Activated T-cell treated with anti-CD3 and anti-CD28 coated beads, Interleukin-2, amount 50 U/mL, for 24 hours (primary cell): ENCODE data around the gene IPO9.

Experiments
- DNase-seq: peaks from one replicate; pipeline ENCODE4 v3.0.0-alpha.2; 2020
- H3K27ac Mint-ChIP-seq: 2 replicates; pipeline ENCODE4 v1.8.0; 2020; ENCODE audit warnings: mild to moderate bottlenecking, mixed read lengths
- H3K27me3 Mint-ChIP-seq: 2 replicates; pipeline ENCODE4 v1.8.0; 2020; ENCODE audit warnings: mixed read lengths
- H3K36me3 Mint-ChIP-seq: 2 replicates; pipeline ENCODE4 v1.8.0; 2020; ENCODE audit warnings: low read depth, mixed read lengths
- H3K4me1 Mint-ChIP-seq: 2 replicates; pipeline ENCODE4 v1.8.0; 2020; ENCODE audit warnings: low read depth, mixed read lengths
- H3K4me3 Mint-ChIP-seq: 2 replicates; pipeline ENCODE4 v1.8.0; 2020; ENCODE audit warnings: mild to moderate bottlenecking, moderate library complexity, mixed read lengths
- H3K9me3 Mint-ChIP-seq: 2 replicates; pipeline ENCODE4 v1.8.0; 2020; ENCODE audit warnings: mixed read lengths

The IPO9 gene

GRCh38 chr1:201792534-201793305 is 36.2 kb upstream of the IPO9 start:
- H3K27me3 Mint-ChIP-seq: no peaks in the 10 kb centered on the region
- no peak overlapping the region for H3K4me3 Mint-ChIP-seq
- no peak overlapping the region for H3K27ac Mint-ChIP-seq
- H3K4me1 Mint-ChIP-seq: no peaks in the 10 kb centered on the region
- peak; percentile 64 for DNase-seq
- no peaks in the 10 kb centered on the region for H3K36me3 Mint-ChIP-seq
- H3K9me3 Mint-ChIP-seq: no peaks in the 10 kb centered on the region

DNA sequence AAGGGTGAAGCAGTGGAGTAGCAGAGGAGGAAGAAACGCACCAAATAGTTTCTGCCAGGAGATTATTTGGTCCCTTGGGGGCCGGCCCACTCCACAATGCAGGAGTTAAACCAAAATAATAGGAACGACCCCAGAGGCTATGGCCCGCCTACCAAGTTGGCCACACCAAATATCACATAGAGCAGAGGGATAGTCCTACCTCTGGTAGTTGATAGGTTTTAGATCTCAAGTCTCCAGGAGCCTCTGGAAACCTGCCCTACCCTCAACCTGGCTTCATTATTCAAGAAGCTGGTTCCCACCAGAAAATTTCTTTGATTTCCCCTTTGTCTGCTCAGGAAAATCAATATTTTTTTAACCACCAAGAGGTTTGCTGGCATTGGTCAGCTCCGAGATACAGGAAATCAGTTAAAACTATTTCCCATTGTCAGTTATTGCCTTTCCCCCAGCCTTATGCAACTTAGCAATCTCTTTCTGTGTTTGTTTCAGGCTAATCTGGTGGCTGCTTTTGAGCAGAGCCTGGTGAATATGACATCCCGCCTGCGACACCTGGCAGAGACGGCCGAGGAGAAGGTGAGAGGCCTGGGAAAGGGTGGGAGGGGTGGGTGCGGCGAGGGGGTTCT is 35.5 kb upstream of the IPO9 start:
- no peaks in the 10 kb centered on the region for H3K36me3 Mint-ChIP-seq

GRCh38 chr1:201795066-201795465 is 33.9 kb upstream of the IPO9 start:
- H3K9me3 Mint-ChIP-seq: no peaks in the 10 kb centered on the region
- H3K36me3 Mint-ChIP-seq: no peaks in the 10 kb centered on the region
- H3K27me3 Mint-ChIP-seq: no peaks in the 10 kb centered on the region
- H3K4me3 Mint-ChIP-seq: no peak overlapping the region
- DNase-seq: no peak
- H3K4me1 Mint-ChIP-seq: no peaks in the 10 kb centered on the region
- H3K27ac Mint-ChIP-seq: no peak overlapping the region

More for the DNA sequence above, 35.5 kb upstream of the IPO9 start:
- DNase-seq: no peak
- no peak overlapping the region for H3K4me3 Mint-ChIP-seq
- H3K9me3 Mint-ChIP-seq: no peaks in the 10 kb centered on the region
- H3K27me3 Mint-ChIP-seq: no peaks in the 10 kb centered on the region
- H3K27ac Mint-ChIP-seq: no peak overlapping the region
- no peaks in the 10 kb centered on the region for H3K4me1 Mint-ChIP-seq

DNA sequence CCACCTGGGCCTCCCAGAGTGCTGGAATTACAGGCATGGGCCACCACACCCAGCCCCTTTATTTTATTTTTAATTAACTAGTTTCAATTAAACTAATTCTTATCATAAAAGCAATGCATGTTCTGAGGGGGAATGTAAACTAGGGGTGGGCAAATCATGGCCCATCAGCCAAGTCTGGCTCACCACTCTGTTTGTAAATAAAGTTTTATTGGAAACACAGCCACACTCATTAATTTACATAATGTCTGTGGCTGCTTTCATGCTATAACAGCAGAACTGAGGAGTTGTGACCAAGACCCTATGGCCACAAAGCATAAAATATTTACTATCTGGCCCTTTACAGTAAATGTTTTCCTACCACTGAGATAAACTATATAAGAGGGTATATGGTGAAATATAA is 28.7 kb upstream of the IPO9 start:
- no peaks in the 10 kb centered on the region for H3K9me3 Mint-ChIP-seq
- H3K27ac Mint-ChIP-seq: no peak overlapping the region
- DNase-seq: no peak
- no peaks in the 10 kb centered on the region for H3K27me3 Mint-ChIP-seq
- no peak overlapping the region for H3K4me3 Mint-ChIP-seq
- H3K4me1 Mint-ChIP-seq: no peaks in the 10 kb centered on the region
- H3K36me3 Mint-ChIP-seq: no peaks in the 10 kb centered on the region

DNA sequence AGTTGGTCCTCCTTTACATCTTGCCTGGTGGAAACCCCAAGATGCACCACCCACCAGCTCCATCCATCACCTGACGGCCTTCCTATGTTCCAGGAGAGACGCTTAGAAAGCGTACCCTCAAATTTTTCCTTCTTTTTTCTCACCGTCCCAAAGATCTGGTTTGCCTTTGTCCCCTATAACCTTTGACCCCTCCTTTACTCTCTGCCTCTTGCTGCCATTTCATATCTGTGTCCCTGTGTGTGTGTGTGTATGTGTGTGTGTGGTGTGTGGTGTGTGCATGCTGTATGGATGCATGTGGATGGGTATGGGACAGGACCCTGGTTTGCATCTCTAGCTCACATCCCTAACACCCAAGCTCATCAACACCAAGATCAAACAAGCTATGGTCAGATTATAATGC is 22.2 kb upstream of the IPO9 start:
- H3K9me3 Mint-ChIP-seq: no peaks in the 10 kb centered on the region
- no peaks in the 10 kb centered on the region for H3K27me3 Mint-ChIP-seq
- no peak overlapping the region for H3K4me3 Mint-ChIP-seq
- H3K36me3 Mint-ChIP-seq: peaks cover 6% of the 10 kb centered on the region
- H3K4me1 Mint-ChIP-seq: no peaks in the 10 kb centered on the region
- H3K27ac Mint-ChIP-seq: no peak overlapping the region
- no peak for DNase-seq

DNA sequence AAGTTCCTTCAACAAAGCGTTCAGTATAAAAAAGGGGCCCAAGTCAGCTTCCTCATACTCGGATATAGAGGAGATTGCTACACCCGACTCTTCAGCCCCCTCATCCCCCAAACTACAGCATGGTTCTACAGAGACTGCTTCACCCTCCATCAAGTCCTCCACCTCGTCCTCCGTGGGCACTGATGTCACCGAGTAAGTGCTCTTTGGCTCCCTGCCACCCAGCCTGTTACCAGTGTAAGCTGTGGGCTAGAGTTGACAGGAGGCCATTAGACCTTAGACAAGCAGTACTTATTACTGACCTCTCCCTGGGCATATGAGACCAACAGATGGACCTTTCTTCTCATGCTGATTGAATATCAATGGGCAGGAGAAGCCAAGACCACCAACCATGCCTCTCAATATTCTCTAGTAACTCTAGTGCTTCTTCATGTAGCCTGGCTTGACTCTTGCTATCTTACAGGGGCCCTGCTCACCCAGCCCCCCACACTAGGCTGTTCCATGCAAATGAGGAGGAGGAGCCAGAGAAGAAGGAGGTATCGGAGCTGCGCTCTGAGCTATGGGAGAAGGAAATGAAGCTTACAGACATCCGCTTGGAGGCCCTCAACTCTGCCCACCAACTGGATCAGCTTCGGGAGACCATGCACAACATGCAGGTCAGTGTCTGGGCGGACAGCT is 20.9 kb upstream of the IPO9 start:
- H3K9me3 Mint-ChIP-seq: no peaks in the 10 kb centered on the region
- H3K4me3 Mint-ChIP-seq: no peak overlapping the region
- no peaks in the 10 kb centered on the region for H3K4me1 Mint-ChIP-seq
- peaks cover 6% of the 10 kb centered on the region for H3K36me3 Mint-ChIP-seq
- DNase-seq: no peak
- H3K27ac Mint-ChIP-seq: no peak overlapping the region
- no peaks in the 10 kb centered on the region for H3K27me3 Mint-ChIP-seq

DNA sequence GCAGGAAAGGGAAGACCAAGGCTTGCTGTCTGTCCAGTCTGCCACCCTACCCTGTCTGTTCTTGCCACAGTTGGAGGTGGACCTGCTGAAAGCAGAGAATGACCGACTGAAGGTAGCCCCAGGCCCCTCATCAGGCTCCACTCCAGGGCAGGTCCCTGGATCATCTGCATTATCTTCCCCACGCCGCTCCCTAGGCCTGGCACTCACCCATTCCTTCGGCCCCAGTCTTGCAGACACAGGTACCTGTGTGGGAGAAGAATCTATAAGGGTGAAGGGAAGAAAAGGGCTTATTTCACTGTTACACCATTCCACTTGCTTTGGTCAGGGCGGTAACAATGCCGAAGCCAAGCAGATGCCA is 20.3 kb upstream of the IPO9 start:
- H3K36me3 Mint-ChIP-seq: peaks cover 6% of the 10 kb centered on the region
- H3K27me3 Mint-ChIP-seq: no peaks in the 10 kb centered on the region
- no peak overlapping the region for H3K27ac Mint-ChIP-seq
- no peak for DNase-seq
- H3K4me1 Mint-ChIP-seq: no peaks in the 10 kb centered on the region
- no peaks in the 10 kb centered on the region for H3K9me3 Mint-ChIP-seq
- no peak overlapping the region for H3K4me3 Mint-ChIP-seq

GRCh38 chr1:201809876-201810275 is 19.1 kb upstream of the IPO9 start:
- Mint-ChIP-seq H3K36me3 (peaks cover 6% of the 10 kb centered on the region), H3K4me3 (no peak overlapping the region), H3K27ac (no peak overlapping the region), H3K4me1 (no peaks in the 10 kb centered on the region), H3K9me3 (no peaks in the 10 kb centered on the region), H3K27me3 (no peaks in the 10 kb centered on the region)
- DNase-seq: no peak

GRCh38 chr1:201810466-201811216 is 18.3 kb upstream of the IPO9 start:
- no peak overlapping the region for H3K4me3 Mint-ChIP-seq

GRCh38 chr1:201813226-201813625 is 15.7 kb upstream of the IPO9 start:
- H3K9me3 Mint-ChIP-seq: no peaks in the 10 kb centered on the region
- DNase-seq: no peak
- no peak overlapping the region for H3K27ac Mint-ChIP-seq
- peaks cover 10% of the 10 kb centered on the region for H3K36me3 Mint-ChIP-seq
- no peaks in the 10 kb centered on the region for H3K4me1 Mint-ChIP-seq
- no peaks in the 10 kb centered on the region for H3K27me3 Mint-ChIP-seq
- H3K4me3 Mint-ChIP-seq: no peak overlapping the region

More at GRCh38 chr1:201810466-201811216, 18.3 kb upstream of the IPO9 start:
- no peak for DNase-seq
- Mint-ChIP-seq H3K4me1 (no peaks in the 10 kb centered on the region), H3K36me3 (peaks cover 6% of the 10 kb centered on the region), H3K27me3 (no peaks in the 10 kb centered on the region), H3K9me3 (no peaks in the 10 kb centered on the region), H3K27ac (no peak overlapping the region)

DNA sequence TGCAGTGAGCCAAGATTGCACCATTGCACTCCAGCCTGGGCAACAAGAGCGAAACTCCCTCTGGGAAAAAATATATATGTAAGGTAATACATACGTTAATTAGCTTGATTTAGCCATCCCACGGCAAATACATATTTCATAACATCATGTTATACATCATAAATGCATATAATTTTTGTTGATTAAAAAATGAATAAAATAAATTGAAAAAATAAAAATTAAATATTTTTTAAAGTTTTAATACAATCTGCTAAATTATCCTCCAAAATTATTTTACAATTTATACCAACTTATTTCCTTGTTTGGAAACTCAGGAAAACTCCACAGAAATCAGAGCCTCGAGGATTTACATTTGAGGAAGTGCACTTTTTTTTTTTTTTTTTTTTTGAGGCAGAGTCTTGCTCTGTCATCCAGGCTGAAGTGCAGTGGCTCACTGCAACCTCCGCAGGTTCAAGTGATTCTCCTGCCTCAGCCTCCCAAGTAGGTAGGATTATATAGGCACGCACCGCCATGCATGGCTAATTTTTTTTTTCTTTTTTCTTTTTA is 12.6 kb upstream of the IPO9 start:
- DNase-seq: no peak
- Mint-ChIP-seq H3K27ac (no peak overlapping the region), H3K9me3 (no peaks in the 10 kb centered on the region), H3K36me3 (peaks cover 4% of the 10 kb centered on the region), H3K4me3 (no peak overlapping the region), H3K4me1 (no peaks in the 10 kb centered on the region), H3K27me3 (no peaks in the 10 kb centered on the region)

GRCh38 chr1:201818971-201819750 is 9.8 kb upstream of the IPO9 start:
- H3K36me3 Mint-ChIP-seq: peaks cover 4% of the 10 kb centered on the region
- no peak for DNase-seq
- no peaks in the 10 kb centered on the region for H3K27me3 Mint-ChIP-seq
- no peak overlapping the region for H3K4me3 Mint-ChIP-seq
- H3K4me1 Mint-ChIP-seq: no peaks in the 10 kb centered on the region
- H3K27ac Mint-ChIP-seq: no peak overlapping the region
- H3K9me3 Mint-ChIP-seq: no peaks in the 10 kb centered on the region

- H3K4me3 Mint-ChIP-seq: no peak overlapping the region
- no peaks in the 10 kb centered on the region for H3K27me3 Mint-ChIP-seq
- H3K4me1 Mint-ChIP-seq: no peaks in the 10 kb centered on the region
- H3K27ac Mint-ChIP-seq: no peak overlapping the region
- peaks cover 4% of the 10 kb centered on the region for H3K36me3 Mint-ChIP-seq
- DNase-seq: no peak
- H3K9me3 Mint-ChIP-seq: no peaks in the 10 kb centered on the region
These were observed 8.5 kb upstream of the IPO9 start for GRCh38 chr1:201820413-201820812.

DNA sequence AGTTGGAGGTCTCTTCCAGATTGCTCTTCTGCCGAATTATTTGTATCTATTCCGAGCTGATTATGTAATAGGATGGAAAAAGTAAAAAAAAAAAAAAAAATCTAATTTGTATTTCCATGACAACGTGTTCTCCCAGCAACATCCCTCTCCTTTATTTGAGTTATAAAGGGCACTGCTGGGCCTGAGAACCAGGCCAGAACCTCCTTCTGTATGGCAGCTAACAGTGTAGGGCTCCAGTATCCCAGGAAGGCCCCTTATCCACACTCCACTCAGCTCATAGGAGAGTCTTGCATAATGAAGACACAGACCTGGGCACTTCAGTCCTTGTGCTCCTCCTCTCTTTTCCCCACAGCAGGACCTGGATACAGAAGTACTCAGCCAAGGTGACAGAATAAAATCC is 3.7 kb upstream of the IPO9 start:
- peaks cover 13% of the 10 kb centered on the region for H3K36me3 Mint-ChIP-seq
- no peak overlapping the region for H3K27ac Mint-ChIP-seq
- H3K4me3 Mint-ChIP-seq: no peak overlapping the region
- no peaks in the 10 kb centered on the region for H3K9me3 Mint-ChIP-seq
- H3K4me1 Mint-ChIP-seq: peaks cover 17% of the 10 kb centered on the region
- DNase-seq: no peak
- no peaks in the 10 kb centered on the region for H3K27me3 Mint-ChIP-seq
